PC-3 (cell line): Measurements from ENCODE around the gene ACTL7A.

Experiments used
- CTCF ChIP-seq: fragments of 300-600 bp; sonication (generic); conservative IDR thresholded peaks from 2 replicates; pipeline ENCODE4 v1.5.1; 2017; ENCODE audit warnings: antibody characterized with exemption, low read depth, mild to moderate bottlenecking, low read length
- EZH2phosphoT487 ChIP-seq: fragments of 300-600 bp; sonication (generic); IDR thresholded peaks from 2 replicates; pipeline ENCODE4 v1.6.1; 2018; ENCODE audit warnings: mild to moderate bottlenecking, antibody characterized with exemption, low read length, borderline replicate concordance

DNA sequence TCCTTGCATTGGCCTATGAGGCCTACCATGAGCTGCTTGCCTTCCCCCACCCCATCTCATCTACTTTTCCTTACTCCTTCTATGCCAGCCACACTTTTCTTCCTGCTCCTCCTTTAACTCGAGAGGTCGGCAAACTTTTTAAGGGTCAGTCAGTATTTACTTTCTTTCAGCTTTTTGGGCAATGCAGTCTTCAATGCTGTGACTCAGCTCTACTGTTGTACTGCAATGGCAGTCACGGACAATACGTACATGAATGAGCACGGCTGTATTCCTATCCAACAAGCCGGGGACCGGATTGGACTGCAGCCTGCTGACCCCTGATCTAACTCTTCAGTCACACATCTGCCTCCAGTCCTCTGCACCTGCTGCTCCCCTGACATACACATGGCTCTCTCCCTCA is 602 bp upstream of the ACTL7A start:
- TF ChIP-seq CTCF (no peak), EZH2phosphoT487 (no peak)
